HepG2 (cell line): ENCODE data around the gene CEP128. TPM values are rescaled to one million over a fixed set of nuclear protein-coding genes. Genes with fewer than 3 reads are reported as not detected.

ENCODE experiments used
- ATF7 ChIP-seq, 2 experiments: fragments of 450-650 bp in 1 of 2; sonication (generic) in 1 of 2; formaldehyde crosslinking in 1 of 2; IDR thresholded peaks; 2 replicates each; pipeline versions ENCODE4 v1.4.0 to v1.6.1; 2016 to 2020; ENCODE audit warnings: antibody characterized with exemption in 1 of 2, mild to moderate bottlenecking in 1 of 2, missing genetic modification reagents in 1 of 2
- DDIT3 ChIP-seq: sonication (generic); formaldehyde crosslinking; IDR thresholded peaks from 2 replicates; pipeline ENCODE4 v1.4.0; 2020; ENCODE audit warnings: mild to moderate bottlenecking, missing genetic modification reagents
- GTF2F1 ChIP-seq: fragments of 150-350 bp; IDR thresholded peaks from 2 replicates; pipeline ENCODE4 v1.6.1; 2014; ENCODE audit warnings: low read length
- HES4 ChIP-seq: sonication (generic); formaldehyde crosslinking; IDR thresholded peaks from 2 replicates; pipeline ENCODE4 v1.9.0; 2021; ENCODE audit warnings: mild to moderate bottlenecking, missing genetic modification reagents, borderline replicate concordance
- RNF2 ChIP-seq: fragments of 450-650 bp; conservative IDR thresholded peaks from 2 replicates; pipeline ENCODE4 v1.6.1; 2016; ENCODE audit warnings: low read depth
- SMARCE1 ChIP-seq: fragments of 450-650 bp; IDR thresholded peaks from 2 replicates; pipeline ENCODE4 v1.6.1; 2017; ENCODE audit warnings: borderline replicate concordance
- SOX5 ChIP-seq: IDR thresholded peaks from 2 replicates; pipeline ENCODE4 v1.6.1; 2016; ENCODE audit warnings: borderline replicate concordance
- TGIF2 ChIP-seq: IDR thresholded peaks from 2 replicates; pipeline ENCODE4 v1.6.1; 2016; ENCODE audit warnings: control low read depth, missing compliant biosample characterization
- ZFP90 ChIP-seq: sonication (generic); formaldehyde crosslinking; IDR thresholded peaks from 2 replicates; pipeline ENCODE4 v1.8.0; 2022; ENCODE audit warnings: missing genetic modification reagents, mild to moderate bottlenecking, inconsistent platforms, borderline replicate concordance
- ZNF160 ChIP-seq: sonication (generic); formaldehyde crosslinking; IDR thresholded peaks from 2 replicates; pipeline ENCODE4 v1.8.0; 2022; ENCODE audit warnings: mild to moderate bottlenecking, inconsistent platforms, missing genetic modification reagents
- ZNF549 ChIP-seq: sonication (generic); formaldehyde crosslinking; IDR thresholded peaks from 2 replicates; pipeline ENCODE4 v1.5.0; 2020; ENCODE audit warnings: missing genetic modification reagents
- ZNF562 ChIP-seq: sonication (generic); formaldehyde crosslinking; IDR thresholded peaks from 2 replicates; pipeline ENCODE4 v1.8.0; 2022; ENCODE audit warnings: missing genetic modification reagents, borderline replicate concordance
- ZNF720 ChIP-seq: sonication (generic); formaldehyde crosslinking; IDR thresholded peaks from 2 replicates; pipeline ENCODE4 v1.4.0; 2020; ENCODE audit warnings: missing genetic modification reagents
- ZNF788 ChIP-seq: sonication (generic); formaldehyde crosslinking; IDR thresholded peaks from 2 replicates; pipeline ENCODE4 v1.5.0; 2020; ENCODE audit warnings: mild to moderate bottlenecking, missing genetic modification reagents, borderline replicate concordance
- ZSCAN9 ChIP-seq: IDR thresholded peaks from 2 replicates; pipeline ENCODE4 v1.6.1; 2016; ENCODE audit warnings: borderline replicate concordance
- polyA plus RNA-seq, 8 experiments: library from polyadenylated mRNA; depleted of rRNA in 3 of 8; stranded (reverse) in 7 of 8; unstranded in 1 of 8; fragments of >200 nt; fragmentation: Illumina TruSeq in 4 of 8; extraction: Trizol in 4 of 8; gene quantifications; 2 replicates each; pipeline versions ENCODE4 v1.2.1 to v1.2.3, GENCODE V29; 2011 to 2016; ENCODE audit warnings: low read depth in 4 of 8, missing spikeins in 1 of 8, mixed read lengths in 1 of 8; ENCODE audit not compliant: insufficient read depth in 1 of 8
- total RNA-seq, 5 experiments: library from RNA; depleted of rRNA; stranded (reverse); fragments of >200 nt; fragmentation: Illumina TruSeq; extraction: Trizol; gene quantifications; 2 replicates each; pipeline ENCODE4 v1.2.3, GENCODE V29; 2016; ENCODE audit warnings: low read depth in 1 of 5
- TF ChIP-seq, protein P1 (sequence below): sonication (generic); formaldehyde crosslinking; IDR thresholded peaks from 2 replicates; pipeline ENCODE4 v1.4.0; 2020; ENCODE audit warnings: missing genetic modification reagents
- TF ChIP-seq, protein P2 (sequence below): sonication (generic); formaldehyde crosslinking; IDR thresholded peaks from 2 replicates; pipeline ENCODE4 v1.5.0; 2020; ENCODE audit warnings: missing genetic modification reagents
- TF ChIP-seq, protein P3 (sequence below): sonication (generic); formaldehyde crosslinking; IDR thresholded peaks from 2 replicates; pipeline ENCODE4 v1.5.0; 2020; ENCODE audit warnings: mild to moderate bottlenecking, missing genetic modification reagents, borderline replicate concordance
- TF ChIP-seq, protein P4 (sequence below): sonication (generic); formaldehyde crosslinking; IDR thresholded peaks from 2 replicates; pipeline ENCODE4 v1.4.0; 2020; ENCODE audit warnings: mild to moderate bottlenecking, missing genetic modification reagents, borderline replicate concordance

Gene CEP128
- total and polyA plus RNA-seq, 2 of the 13 experiments (the other 11 are each of a cell fraction or from before 2014, with no cell fraction given): 1.3 to 7.5 TPM

DNA sequence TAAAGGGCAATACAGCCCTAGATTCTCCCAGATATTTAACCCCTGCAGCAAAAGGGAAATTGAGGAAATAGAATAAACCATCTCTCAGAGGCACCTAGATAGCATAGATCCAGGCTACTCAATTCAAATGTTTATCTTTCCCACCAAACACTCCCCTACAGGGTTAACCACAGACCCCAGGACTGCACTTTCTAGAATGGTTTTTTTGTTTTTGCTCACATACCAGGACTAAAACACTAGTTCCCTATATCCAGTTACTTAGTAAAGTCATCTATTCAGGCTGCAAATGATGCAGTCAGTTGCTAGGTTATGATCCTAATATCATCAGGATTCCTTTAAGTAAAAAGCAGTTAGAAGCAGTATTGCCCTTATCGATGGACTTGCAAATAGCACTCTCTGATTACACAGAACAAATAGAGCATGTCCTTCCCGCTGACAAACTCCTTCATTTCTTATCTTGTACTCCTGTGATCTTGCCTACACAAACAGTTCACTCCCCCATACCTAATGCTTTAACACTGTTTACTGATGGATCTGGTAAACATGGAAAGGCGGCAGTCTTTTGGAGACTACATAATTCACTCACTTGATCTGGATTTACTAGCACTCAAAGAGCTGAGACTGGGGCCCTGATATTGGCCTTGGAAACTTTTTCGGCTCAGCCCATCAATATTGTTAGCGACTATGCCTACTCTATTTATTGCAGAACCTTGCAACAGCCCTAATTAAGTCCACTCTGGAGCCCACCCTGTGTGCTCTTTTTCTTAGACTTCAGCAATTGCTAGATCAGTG lies 473.0 kb downstream of the CEP128 start (continued):
- TF ChIP-seq, protein P1, sequence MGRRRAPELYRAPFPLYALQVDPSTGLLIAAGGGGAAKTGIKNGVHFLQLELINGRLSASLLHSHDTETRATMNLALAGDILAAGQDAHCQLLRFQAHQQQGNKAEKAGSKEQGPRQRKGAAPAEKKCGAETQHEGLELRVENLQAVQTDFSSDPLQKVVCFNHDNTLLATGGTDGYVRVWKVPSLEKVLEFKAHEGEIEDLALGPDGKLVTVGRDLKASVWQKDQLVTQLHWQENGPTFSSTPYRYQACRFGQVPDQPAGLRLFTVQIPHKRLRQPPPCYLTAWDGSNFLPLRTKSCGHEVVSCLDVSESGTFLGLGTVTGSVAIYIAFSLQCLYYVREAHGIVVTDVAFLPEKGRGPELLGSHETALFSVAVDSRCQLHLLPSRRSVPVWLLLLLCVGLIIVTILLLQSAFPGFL (CRISPR knock-in tag): no peak
- TF ChIP-seq TGIF2 (CRISPR knock-in tag): peak; percentile 83; the same call in 1 of the 2 replicates
- TF ChIP-seq ZSCAN9 (CRISPR knock-in tag): peak; percentile 91
- TF ChIP-seq ZNF788 (CRISPR knock-in tag): peak; percentile 37; the same call in 1 of the 2 replicates
- no peak for TF ChIP-seq SMARCE1
- TF ChIP-seq DDIT3 (CRISPR knock-in tag): no peak
- no peak for TF ChIP-seq ZNF720
- peak; percentile 93 for TF ChIP-seq SOX5
- TF ChIP-seq GTF2F1: no peak
- TF ChIP-seq, protein P2, sequence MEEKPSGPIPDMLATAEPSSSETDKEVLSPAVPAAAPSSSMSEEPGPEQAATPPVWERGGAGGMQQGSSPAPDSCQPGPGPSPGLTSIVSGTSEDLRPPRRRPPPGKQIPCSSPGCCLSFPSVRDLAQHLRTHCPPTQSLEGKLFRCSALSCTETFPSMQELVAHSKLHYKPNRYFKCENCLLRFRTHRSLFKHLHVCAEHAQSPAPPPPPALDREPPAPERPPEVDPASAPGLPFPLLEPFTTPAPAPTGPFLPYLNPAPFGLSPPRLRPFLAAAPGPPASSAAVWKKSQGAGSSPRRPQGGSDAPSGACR (CRISPR knock-in tag): peak; percentile 52; the same call in 1 of the 2 replicates
- TF ChIP-seq ZNF562 (CRISPR knock-in tag): peak; percentile 81; the same call in 1 of the 2 replicates
- TF ChIP-seq, protein P3, sequence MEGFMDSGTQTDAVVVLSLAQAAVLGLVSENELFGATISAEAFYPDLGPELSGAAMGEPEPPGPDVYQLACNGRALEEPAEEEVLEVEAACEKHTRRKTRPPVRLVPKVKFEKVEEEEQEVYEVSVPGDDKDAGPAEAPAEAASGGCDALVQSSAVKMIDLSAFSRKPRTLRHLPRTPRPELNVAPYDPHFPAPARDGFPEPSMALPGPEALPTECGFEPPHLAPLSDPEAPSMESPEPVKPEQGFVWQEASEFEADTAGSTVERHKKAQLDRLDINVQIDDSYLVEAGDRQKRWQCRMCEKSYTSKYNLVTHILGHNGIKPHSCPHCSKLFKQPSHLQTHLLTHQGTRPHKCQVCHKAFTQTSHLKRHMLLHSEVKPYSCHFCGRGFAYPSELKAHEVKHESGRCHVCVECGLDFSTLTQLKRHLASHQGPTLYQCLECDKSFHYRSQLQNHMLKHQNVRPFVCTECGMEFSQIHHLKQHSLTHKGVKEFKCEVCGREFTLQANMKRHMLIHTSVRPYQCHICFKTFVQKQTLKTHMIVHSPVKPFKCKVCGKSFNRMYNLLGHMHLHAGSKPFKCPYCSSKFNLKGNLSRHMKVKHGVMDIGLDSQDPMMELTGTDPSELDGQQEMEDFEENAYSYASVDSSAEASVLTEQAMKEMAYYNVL (CRISPR knock-in tag): peak; percentile 53; the same call in 1 of the 2 replicates
- TF ChIP-seq ZFP90: peak; percentile 62; the same call in 1 of the 2 replicates
- TF ChIP-seq HES4: no peak
- 0 out of 2 replicates have a peak, but pooled peaks have one; percentile 90 for TF ChIP-seq RNF2
- TF ChIP-seq, protein P4, sequence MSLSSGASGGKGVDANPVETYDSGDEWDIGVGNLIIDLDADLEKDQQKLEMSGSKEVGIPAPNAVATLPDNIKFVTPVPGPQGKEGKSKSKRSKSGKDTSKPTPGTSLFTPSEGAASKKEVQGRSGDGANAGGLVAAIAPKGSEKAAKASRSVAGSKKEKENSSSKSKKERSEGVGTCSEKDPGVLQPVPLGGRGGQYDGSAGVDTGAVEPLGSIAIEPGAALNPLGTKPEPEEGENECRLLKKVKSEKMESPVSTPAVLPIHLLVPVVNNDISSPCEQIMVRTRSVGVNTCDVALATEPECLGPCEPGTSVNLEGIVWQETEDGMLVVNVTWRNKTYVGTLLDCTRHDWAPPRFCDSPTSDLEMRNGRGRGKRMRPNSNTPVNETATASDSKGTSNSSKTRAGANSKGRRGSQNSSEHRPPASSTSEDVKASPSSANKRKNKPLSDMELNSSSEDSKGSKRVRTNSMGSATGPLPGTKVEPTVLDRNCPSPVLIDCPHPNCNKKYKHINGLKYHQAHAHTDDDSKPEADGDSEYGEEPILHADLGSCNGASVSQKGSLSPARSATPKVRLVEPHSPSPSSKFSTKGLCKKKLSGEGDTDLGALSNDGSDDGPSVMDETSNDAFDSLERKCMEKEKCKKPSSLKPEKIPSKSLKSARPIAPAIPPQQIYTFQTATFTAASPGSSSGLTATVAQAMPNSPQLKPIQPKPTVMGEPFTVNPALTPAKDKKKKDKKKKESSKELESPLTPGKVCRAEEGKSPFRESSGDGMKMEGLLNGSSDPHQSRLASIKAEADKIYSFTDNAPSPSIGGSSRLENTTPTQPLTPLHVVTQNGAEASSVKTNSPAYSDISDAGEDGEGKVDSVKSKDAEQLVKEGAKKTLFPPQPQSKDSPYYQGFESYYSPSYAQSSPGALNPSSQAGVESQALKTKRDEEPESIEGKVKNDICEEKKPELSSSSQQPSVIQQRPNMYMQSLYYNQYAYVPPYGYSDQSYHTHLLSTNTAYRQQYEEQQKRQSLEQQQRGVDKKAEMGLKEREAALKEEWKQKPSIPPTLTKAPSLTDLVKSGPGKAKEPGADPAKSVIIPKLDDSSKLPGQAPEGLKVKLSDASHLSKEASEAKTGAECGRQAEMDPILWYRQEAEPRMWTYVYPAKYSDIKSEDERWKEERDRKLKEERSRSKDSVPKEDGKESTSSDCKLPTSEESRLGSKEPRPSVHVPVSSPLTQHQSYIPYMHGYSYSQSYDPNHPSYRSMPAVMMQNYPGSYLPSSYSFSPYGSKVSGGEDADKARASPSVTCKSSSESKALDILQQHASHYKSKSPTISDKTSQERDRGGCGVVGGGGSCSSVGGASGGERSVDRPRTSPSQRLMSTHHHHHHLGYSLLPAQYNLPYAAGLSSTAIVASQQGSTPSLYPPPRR (CRISPR knock-in tag): peak; percentile 100
- peak; percentile 71; the same call in 1 of the 2 replicates for TF ChIP-seq ZNF160 (CRISPR knock-in tag)
- TF ChIP-seq ATF7 (IDR thresholded peaks at IDR 0.05): peak; percentile 61
- no peak; the same call in 1 of the 2 replicates for TF ChIP-seq ATF7 (CRISPR knock-in tag; IDR thresholded peaks at IDR 0.05)
- TF ChIP-seq ZNF549 (CRISPR knock-in tag): no peak
